ENCODE results near the gene TNC.

Gene TNC

GRCh38 chr9:115122937-115123336, 5.0 kb upstream of the TNC start:
- DNase-seq (ENCODE audit: insufficient read length, low spot score) (no peak), FAIRE-seq (no peak)
- TF ChIP-seq TAF1 (IDR thresholded peaks at IDR 0.05; ENCODE audit: low read depth, low read length) (no peak), PAX5 (IDR thresholded peaks at IDR 0.05; ENCODE audit: insufficient read depth, low read length, severe bottlenecking) (no peak), SPI1 (IDR thresholded peaks at IDR 0.05; ENCODE audit: low read depth, low read length) (no peak), POLR2A (IDR thresholded peaks at IDR 0.05; ENCODE audit: low read depth, low read length) (no peak), POLR2AphosphoS5 (IDR thresholded peaks at IDR 0.05; ENCODE audit: low read depth, low read length) (no peak)

- no peak for DNase-seq (ENCODE audit: insufficient read length, low spot score)
Measured at GRCh38 chr9:115121181-115121580, 3.2 kb upstream of the TNC start.

GRCh38 chr9:115118879-115119218, 892 bp upstream of the TNC start:
- TF ChIP-seq POLR2AphosphoS5 (IDR thresholded peaks at IDR 0.05; ENCODE audit: low read depth, low read length) (no peak), POLR2A (IDR thresholded peaks at IDR 0.05; ENCODE audit: low read depth, low read length) (no peak), TAF1 (IDR thresholded peaks at IDR 0.05; ENCODE audit: low read depth, low read length) (no peak), PAX5 (IDR thresholded peaks at IDR 0.05; ENCODE audit: insufficient read depth, low read length, severe bottlenecking) (no peak), POU2F2 (IDR thresholded peaks at IDR 0.05; ENCODE audit: low read depth, low read length) (no peak), SPI1 (IDR thresholded peaks at IDR 0.05; ENCODE audit: low read depth, low read length) (no peak)
- DNase-seq (ENCODE audit: insufficient read length, low spot score) (no peak), FAIRE-seq (no peak)

More at GRCh38 chr9:115121181-115121580, 3.2 kb upstream of the TNC start:
- no peak for FAIRE-seq
- no peak for TF ChIP-seq SPI1 (IDR thresholded peaks at IDR 0.05; ENCODE audit: low read depth, low read length)

DNA sequence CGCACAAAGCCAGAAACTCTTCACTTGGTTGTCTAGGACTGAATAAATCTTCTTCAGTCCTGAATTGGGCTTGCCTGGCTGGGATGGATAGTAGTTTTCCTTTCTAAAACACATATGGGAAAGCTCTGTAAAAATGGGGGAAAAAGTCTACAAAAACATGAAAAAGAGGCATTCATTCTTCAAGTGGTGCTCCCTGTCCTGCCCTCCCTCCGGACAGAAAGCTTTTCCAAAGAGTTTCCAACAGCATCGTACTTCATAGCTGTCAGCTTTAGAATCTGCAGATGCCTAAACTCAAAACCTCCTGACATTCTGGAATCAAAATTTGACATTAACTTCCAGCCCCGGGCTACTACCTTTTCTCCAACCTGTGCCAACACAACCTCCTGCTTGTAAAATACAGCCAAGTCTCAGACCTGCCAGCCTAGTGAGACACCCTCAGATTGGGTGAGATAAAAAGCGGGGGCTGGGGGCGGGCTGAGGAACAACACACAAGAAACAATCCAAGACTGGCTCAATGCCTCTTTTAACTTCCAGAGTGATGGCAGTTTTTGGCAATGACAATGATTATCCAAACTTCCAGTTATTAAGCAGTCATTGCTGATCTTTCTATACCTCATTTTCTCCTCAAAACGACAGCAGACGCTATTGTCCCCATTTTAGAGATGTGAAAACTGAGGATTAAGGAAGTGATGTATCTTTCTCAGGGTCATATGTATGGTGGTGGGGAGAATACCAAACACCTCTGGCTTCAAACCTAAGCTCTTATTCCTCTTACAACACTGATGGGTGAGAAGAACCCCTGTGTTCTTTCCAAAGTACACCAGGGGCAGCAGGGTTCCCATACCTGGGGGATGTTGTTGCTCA, 1.3 kb downstream of the TNC start:
- no peak for FAIRE-seq
- DNase-seq (ENCODE audit: insufficient read length, low spot score): no peak
- no peak for TF ChIP-seq POLR2AphosphoS5 (IDR thresholded peaks at IDR 0.05; ENCODE audit: low read depth, low read length)
- TF ChIP-seq POU2F2 (IDR thresholded peaks at IDR 0.05; ENCODE audit: low read depth, low read length): no peak
- TF ChIP-seq POLR2A (IDR thresholded peaks at IDR 0.05; ENCODE audit: low read depth, low read length): no peak
- no peak for TF ChIP-seq SPI1 (IDR thresholded peaks at IDR 0.05; ENCODE audit: low read depth, low read length)
- TF ChIP-seq PAX5 (IDR thresholded peaks at IDR 0.05; ENCODE audit: insufficient read depth, low read length, severe bottlenecking): no peak
- no peak for TF ChIP-seq TAF1 (IDR thresholded peaks at IDR 0.05; ENCODE audit: low read depth, low read length)

DNA sequence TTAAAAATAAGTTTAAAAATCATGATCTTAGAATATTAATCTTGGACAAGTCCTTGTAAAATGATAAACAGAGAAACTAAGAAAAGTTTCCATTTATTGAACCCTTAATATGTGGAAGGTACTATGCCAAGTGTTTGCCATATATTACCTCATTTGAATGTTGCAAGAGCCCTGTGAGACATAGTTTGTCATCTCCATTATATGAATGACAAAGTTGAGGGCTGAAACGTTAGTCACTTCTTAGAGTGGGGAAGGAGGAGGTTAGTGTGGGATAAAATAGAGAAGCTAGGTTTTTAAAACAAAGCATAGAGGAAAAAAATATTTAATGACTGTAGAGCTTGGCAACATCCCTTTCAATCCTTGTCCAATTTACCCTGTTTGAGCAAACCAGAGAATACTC, 2.0 kb downstream of the TNC start:
- DNase-seq (ENCODE audit: insufficient read length, low spot score) (no peak), FAIRE-seq (no peak)
- TF ChIP-seq POLR2AphosphoS5 (IDR thresholded peaks at IDR 0.05; ENCODE audit: low read depth, low read length) (no peak), SPI1 (IDR thresholded peaks at IDR 0.05; ENCODE audit: low read depth, low read length) (no peak), TAF1 (IDR thresholded peaks at IDR 0.05; ENCODE audit: low read depth, low read length) (no peak), POLR2A (IDR thresholded peaks at IDR 0.05; ENCODE audit: low read depth, low read length) (no peak), PAX5 (IDR thresholded peaks at IDR 0.05; ENCODE audit: insufficient read depth, low read length, severe bottlenecking) (no peak), POU2F2 (IDR thresholded peaks at IDR 0.05; ENCODE audit: low read depth, low read length) (no peak)

- no peak for FAIRE-seq
Measured at GRCh38 chr9:115115117-115115880, 2.7 kb downstream of the TNC start.

GRCh38 chr9:115114546-115114945, 3.4 kb downstream of the TNC start:
- FAIRE-seq: no peak
- no peak for DNase-seq (ENCODE audit: insufficient read length, low spot score)

More at GRCh38 chr9:115115117-115115880, 2.7 kb downstream of the TNC start:
- TF ChIP-seq TAF1 (IDR thresholded peaks at IDR 0.05; ENCODE audit: low read depth, low read length) (no peak), PAX5 (IDR thresholded peaks at IDR 0.05; ENCODE audit: insufficient read depth, low read length, severe bottlenecking) (no peak), POLR2A (IDR thresholded peaks at IDR 0.05; ENCODE audit: low read depth, low read length) (no peak), POLR2AphosphoS5 (IDR thresholded peaks at IDR 0.05; ENCODE audit: low read depth, low read length) (no peak), SPI1 (IDR thresholded peaks at IDR 0.05; ENCODE audit: low read depth, low read length) (no peak)
- no peak for DNase-seq (ENCODE audit: insufficient read length, low spot score)

DNA sequence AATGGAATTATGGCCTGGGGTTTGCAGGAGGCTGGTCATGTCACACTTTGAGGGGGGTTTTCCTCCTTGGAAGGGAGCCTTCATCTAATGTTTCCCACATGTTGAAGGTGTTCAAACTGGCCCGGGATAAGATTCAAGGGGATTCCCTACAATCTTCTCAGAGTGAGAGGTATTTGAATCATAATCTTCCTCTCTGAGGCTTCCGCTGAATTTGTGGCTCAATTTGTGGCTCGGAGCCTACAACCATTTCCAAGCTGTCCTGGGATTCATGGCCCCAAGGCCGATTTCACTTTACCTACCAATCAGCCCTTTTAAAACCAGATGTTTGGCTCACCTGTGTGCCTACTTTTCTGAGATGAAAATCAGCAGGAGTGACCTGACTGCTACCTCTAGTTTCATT, 3.9 kb downstream of the TNC start:
- TF ChIP-seq POLR2AphosphoS5 (IDR thresholded peaks at IDR 0.05; ENCODE audit: low read depth, low read length): no peak
- no peak for TF ChIP-seq POLR2A (IDR thresholded peaks at IDR 0.05; ENCODE audit: low read depth, low read length)
- TF ChIP-seq SPI1 (IDR thresholded peaks at IDR 0.05; ENCODE audit: low read depth, low read length): no peak
- no peak for TF ChIP-seq POU2F2 (IDR thresholded peaks at IDR 0.05; ENCODE audit: low read depth, low read length)
- TF ChIP-seq PAX5 (IDR thresholded peaks at IDR 0.05; ENCODE audit: insufficient read depth, low read length, severe bottlenecking): no peak
- TF ChIP-seq TAF1 (IDR thresholded peaks at IDR 0.05; ENCODE audit: low read depth, low read length): no peak
- DNase-seq (ENCODE audit: insufficient read length, low spot score) (no peak), FAIRE-seq (no peak)

More at GRCh38 chr9:115114546-115114945, 3.4 kb downstream of the TNC start:
- TF ChIP-seq POLR2A (IDR thresholded peaks at IDR 0.05; ENCODE audit: low read depth, low read length) (no peak), TAF1 (IDR thresholded peaks at IDR 0.05; ENCODE audit: low read depth, low read length) (no peak), POLR2AphosphoS5 (IDR thresholded peaks at IDR 0.05; ENCODE audit: low read depth, low read length) (no peak), POU2F2 (IDR thresholded peaks at IDR 0.05; ENCODE audit: low read depth, low read length) (no peak), SPI1 (IDR thresholded peaks at IDR 0.05; ENCODE audit: low read depth, low read length) (no peak)

DNA sequence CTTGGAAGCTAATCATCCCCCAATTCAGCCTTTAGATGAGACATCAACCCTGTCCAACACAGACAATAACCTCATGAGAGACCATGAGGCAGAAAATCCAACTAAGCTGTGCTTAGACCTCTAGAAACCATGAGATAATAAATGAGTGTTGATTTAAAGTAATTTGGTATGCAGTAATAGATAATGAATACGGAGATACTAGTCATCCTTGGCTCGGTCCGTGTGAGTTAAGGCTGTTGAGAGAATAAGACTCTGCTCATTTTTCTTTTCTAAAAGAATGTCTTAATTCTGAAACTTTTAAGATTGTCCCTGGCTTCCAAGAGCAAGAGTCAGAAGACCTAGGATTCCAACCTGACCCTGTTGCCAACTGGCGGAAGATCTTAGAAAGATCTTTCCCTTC, 6.1 kb downstream of the TNC start:
- no peak for FAIRE-seq
- TF ChIP-seq TAF1 (IDR thresholded peaks at IDR 0.05; ENCODE audit: low read depth, low read length) (no peak), POLR2A (IDR thresholded peaks at IDR 0.05; ENCODE audit: low read depth, low read length) (no peak), POLR2AphosphoS5 (IDR thresholded peaks at IDR 0.05; ENCODE audit: low read depth, low read length) (no peak)
- DNase-seq (ENCODE audit: insufficient read length, low spot score): no peak

DNA sequence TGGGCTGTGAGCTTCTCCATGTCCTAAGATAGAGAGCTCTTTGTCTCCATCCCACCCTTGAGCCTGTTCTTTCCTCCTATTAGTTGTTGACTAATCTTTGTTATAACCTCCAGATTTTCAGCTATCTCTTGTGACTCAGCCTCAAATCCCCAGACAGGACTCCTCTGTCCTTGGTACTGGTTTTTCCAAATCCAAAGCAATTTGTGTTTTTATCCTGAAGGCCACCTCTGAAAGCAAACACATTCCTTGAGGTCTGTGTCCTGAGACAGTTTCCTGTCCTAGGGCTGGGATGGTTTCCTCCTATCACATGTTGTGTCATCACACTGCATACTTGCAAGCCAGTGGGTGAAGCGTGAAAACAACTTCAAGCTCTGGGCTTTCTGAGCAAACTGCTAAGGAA, 8.5 kb downstream of the TNC start:
- TF ChIP-seq TAF1 (IDR thresholded peaks at IDR 0.05; ENCODE audit: low read depth, low read length) (no peak), POLR2AphosphoS5 (IDR thresholded peaks at IDR 0.05; ENCODE audit: low read depth, low read length) (no peak), POU2F2 (IDR thresholded peaks at IDR 0.05; ENCODE audit: low read depth, low read length) (no peak), PAX5 (IDR thresholded peaks at IDR 0.05; ENCODE audit: insufficient read depth, low read length, severe bottlenecking) (no peak), SPI1 (IDR thresholded peaks at IDR 0.05; ENCODE audit: low read depth, low read length) (no peak), POLR2A (IDR thresholded peaks at IDR 0.05; ENCODE audit: low read depth, low read length) (no peak)
- no peak for DNase-seq (ENCODE audit: insufficient read length, low spot score)
- FAIRE-seq: no peak
